Keratinocyte (primary cell): ENCODE results near the gene SS18L1.
"Not testable (repeated sequence)": the region's sequence is repeated elsewhere in the genome, so short reads cannot be mapped to it uniquely, and the experiment has no call there.

Source experiments
- CTCF ChIP-seq, 3 experiments: IDR thresholded peaks in 1 of 3; conservative IDR thresholded peaks in 1 of 3; optimal IDR thresholded peaks in 1 of 3; 2 replicates in 2 of 3; 3 replicates in 1 of 3; pipeline versions ENCODE3 to v1.5.1; 2011; ENCODE audit warnings: low read length in 3 of 3, mild to moderate bottlenecking in 3 of 3, moderate library complexity in 2 of 3, control low read depth in 1 of 3, inconsistent platforms in 1 of 3; ENCODE audit not compliant: insufficient read depth in 2 of 3; ENCODE audit errors: extremely low read depth in 1 of 3
- EZH2 ChIP-seq: IDR thresholded peaks from one replicate; pipeline ENCODE4 v1.6.1; 2012; ENCODE audit warnings: inconsistent platforms, mild to moderate bottlenecking, low read length, moderate library complexity

- TF ChIP-seq CTCF (optimal IDR thresholded peaks at IDR 0.05 in 1 of 3, IDR thresholded peaks at IDR 0.05 in 1 of 3, conservative IDR thresholded peaks at IDR 0.05 in 1 of 3; ENCODE audit: extremely low read depth in 1 of 3, insufficient read depth in 2 of 3, low read length in 3 of 3); EZH2: not testable (repeated sequence)
Measured at GRCh38 chr20:62148383-62148782, 4.8 kb downstream of the SS18L1 start.
